Kidney capillary endothelial cell (primary cell): ENCODE data around the gene ATXN7L2.

Experiments used
- DNase-seq: peaks from one replicate; pipeline ENCODE4 v3.0.0-alpha.2; 2018; ENCODE audit warnings: low spot score

The ATXN7L2 gene

DNA sequence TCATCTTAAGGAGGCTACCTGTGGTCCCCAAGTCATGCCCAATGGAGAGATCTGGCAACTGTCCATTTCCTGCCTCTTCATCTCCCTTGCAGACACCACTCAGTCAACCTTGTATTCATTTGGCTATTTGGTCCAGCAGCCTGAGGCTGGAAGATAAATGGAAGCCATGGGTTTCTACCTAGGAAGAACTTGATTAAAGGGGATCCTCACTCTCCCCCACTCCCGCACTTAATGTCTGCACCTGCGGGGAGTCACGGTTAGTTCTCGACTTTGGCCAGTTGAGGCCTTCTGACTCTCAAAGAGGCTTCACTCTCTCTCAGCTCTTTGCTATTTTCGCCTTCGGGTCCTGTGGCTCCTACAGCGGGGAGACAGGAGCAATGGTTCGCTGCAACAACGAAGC lies 8.4 kb upstream of the ATXN7L2 start:
- DNase-seq = no peak

DNA sequence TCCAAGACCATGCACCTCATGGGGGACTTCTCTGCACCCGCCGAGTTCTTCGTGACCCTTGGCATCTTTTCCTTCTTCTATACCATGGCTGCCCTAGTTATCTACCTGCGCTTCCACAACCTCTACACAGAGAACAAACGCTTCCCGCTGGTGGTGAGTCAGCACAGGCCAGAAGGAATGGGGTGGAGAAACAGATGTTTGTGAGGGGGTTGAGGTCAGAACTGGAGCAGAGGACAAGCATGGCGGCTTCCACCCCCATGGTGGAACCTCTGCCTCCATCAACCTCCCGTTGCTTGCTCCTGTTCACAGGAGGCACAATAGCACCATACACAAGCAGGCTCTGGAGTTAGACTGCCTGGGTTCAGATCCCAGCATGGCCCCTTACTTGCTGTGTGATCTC lies 6.9 kb upstream of the ATXN7L2 start:
- DNase-seq = no peak

- DNase-seq = no peak
Measured at GRCh38 chr1:109477821-109478220, 5.9 kb upstream of the ATXN7L2 start.

DNA sequence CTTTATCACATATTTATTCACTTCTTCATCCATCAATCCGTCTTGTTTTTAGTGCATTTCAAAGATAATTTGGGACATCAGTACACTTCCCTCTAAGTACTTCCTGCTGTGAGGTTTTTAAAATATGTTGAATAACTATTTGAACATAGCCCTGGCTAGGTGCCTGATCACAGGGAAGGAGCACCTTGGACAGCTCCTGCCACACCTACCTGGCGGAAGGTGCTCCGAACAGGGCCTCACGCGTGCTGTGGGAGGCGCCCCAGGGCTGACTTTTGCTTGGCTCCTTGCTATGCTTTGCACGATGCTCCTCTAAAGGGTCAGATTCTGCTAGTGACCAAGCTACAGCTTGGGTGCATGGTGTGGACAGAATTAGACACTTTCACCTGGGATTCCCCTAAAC lies 4.9 kb upstream of the ATXN7L2 start:
- DNase-seq = no peak

GRCh38 chr1:109479311-109479710 lies 4.4 kb upstream of the ATXN7L2 start:
- no peak for DNase-seq

- no peak for DNase-seq
Measured at GRCh38 chr1:109479901-109480300, 3.8 kb upstream of the ATXN7L2 start.

DNA sequence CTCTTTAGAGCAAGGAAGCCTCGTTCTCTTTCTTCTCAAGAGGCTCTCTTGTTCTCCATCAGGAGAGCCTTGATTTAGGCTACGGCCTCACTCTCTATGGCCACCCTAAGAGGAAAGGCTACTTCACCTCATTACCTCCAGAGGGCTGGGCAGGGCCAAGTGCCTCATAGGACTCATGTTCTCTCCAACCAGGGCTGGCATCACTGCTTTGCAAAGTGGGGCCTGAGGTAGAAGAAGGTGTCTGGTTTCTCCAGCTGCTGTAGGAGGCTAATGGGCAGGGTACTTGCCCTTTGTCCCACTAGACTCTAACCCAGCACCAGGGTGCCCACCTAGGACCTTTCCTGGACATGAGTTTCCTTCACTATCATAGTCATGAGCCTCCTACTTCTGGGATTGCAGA lies 2.1 kb upstream of the ATXN7L2 start:
- no peak for DNase-seq

- no peak for DNase-seq
Measured at GRCh38 chr1:109482242-109482641, 1.5 kb upstream of the ATXN7L2 start.

DNA sequence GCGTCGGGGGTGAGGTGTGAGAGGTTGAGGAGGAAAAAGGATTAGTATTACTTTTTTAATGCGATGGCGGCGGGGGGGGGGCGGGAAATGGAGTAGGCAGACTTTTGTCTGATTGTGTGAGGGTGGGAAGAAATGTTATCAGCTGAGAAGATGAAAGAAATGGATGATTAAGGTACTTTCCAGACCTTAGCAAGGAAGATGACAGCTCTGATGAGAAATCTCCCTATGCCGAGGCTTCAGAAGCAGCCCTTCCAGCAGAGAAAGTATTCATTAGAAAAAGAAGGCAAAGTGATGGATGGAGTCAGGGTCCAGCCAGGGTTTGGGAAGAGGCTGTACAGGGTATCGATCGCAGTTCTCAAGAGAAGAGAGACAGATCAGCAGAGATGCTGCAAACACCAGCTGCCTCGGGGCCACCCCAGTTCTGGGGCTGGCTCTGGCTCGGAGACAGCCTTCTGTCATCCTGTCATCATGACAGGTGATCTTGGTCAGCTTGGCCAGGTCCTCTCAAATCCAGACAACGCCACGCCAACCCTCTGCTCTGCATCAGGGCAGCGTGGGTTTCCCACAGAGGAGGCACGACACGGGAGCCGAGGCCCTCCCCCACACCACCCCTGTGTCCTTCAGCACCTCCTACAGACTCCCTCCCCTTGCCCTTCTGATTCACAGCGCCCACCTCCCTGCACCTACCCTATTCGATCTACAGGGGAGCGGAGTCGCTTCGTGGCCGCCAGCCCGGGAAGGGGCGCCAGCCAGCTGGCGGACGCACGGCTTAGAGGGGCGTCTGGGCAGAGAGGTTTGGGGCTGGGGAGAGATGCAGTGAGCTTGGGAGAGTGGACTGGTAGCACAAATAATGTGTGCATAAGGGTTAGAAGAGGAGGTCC lies 674 bp upstream of the ATXN7L2 start:
- DNase-seq = no peak

- no peak for DNase-seq
Measured at GRCh38 chr1:109484519-109484975, 842 bp downstream of the ATXN7L2 start.

- no peak for DNase-seq
Measured at GRCh38 chr1:109485001-109485400, 1.3 kb downstream of the ATXN7L2 start.

GRCh38 chr1:109487261-109487660 lies 3.6 kb downstream of the ATXN7L2 start:
- no peak for DNase-seq

DNA sequence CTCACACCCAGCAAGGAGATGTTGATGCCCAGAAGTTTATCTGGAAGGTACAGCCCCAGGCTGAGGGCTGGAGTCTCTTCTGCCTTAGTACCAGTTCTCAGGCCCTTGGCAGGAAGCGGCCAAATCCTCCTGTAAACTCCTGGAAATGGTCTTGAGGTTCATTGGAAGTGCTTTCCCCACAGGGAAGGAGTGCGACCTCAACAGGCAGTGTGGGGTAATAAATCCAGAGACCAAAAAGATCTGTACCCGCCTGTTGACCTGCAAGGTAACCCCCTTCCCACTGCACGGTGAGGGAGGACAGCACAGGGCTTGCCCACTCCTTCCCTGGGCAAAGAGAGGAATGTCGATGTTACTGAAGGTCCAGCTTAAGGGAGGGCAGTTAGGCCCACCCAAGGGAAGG lies 4.5 kb downstream of the ATXN7L2 start:
- DNase-seq = no peak

- DNase-seq = no peak
Measured at GRCh38 chr1:109488696-109489095, 5.0 kb downstream of the ATXN7L2 start.

DNA sequence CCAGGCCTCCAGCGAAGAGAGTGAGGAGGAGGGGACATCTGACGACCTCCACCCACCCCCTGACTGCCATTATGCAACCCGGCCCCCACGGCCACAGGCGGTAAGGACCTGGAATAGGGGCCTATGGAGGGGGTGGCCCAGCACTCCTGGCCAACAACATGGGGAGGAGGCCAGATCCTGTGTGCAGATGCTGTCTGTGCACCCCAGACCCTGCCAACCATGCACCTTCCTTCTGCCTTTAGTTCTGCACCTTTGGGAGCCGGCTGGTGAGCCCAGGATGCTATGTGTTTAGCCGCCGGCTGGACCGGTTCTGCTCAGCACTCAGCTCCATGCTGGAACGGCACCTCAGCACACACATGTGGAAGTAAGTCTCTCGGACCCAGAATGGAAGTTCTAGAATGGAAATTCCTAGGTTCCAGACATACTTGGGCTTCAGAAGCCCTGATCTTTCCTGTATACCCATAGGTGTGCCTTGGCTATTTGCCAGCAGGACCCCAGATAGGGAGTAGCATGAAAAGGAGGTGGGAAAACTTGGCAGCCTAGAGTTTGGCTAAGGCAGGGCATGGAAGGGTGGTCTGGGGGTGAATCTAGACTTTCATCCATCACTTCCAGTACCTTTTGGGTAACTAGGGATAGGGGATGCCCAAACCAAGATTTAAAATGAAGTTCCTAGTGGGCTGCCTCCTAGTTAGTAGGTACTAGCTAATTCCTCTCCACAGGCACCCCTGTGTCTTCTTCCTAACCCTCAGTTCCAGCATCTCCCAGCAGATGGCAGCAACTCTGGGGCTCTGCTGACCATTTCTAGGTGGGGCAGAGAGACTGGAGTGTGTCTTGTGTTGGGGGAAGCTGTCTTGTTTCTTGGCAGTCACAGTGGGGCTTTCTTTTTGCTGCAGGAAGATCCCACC lies 6.6 kb downstream of the ATXN7L2 start:
- DNase-seq = peak; percentile 65

- no peak for DNase-seq
Measured at GRCh38 chr1:109490934-109491302, 7.2 kb downstream of the ATXN7L2 start.

GRCh38 chr1:109491372-109491771 lies 7.7 kb downstream of the ATXN7L2 start:
- no peak for DNase-seq

DNA sequence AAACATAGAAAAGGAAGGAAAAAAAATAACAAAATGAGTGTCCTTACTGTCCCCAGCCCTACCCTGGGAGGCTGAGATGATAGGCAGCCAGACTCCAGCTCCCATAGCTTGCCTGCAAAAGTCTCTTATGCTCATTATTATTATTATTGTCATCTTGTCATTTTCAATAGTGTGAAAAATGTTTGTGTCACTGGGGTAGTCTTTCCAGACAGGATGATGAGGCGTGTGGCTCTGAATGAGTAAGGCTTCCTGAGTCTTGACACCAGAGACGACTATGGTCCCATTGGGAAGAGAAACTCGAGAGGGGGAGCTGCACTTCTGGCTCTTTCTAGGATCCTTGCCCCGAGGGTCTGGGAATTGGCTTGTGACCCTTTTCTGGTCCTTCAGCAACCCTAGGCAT lies 9.1 kb downstream of the ATXN7L2 start:
- DNase-seq = peak; percentile 67

GRCh38 chr1:109493227-109493626 lies 9.5 kb downstream of the ATXN7L2 start:
- DNase-seq = peak; percentile 24

- DNase-seq = peak; percentile 81
Measured at GRCh38 chr1:109493805-109494539, 10.3 kb downstream of the ATXN7L2 start, which contains the start of gene CYB561D1. Gene CYB561D1, plus strand, starts transcription at chr1:109494094. Its CDS starts 46 bp downstream, at chr1:109494140.

GRCh38 chr1:109495738-109496137 lies 12.0 kb downstream of the ATXN7L2 start:
- no peak for DNase-seq
